HG03342 (cell line): ENCODE results near the gene RNF125.
"Not testable (repeated sequence)": the region's sequence is repeated elsewhere in the genome, so short reads cannot be mapped to it uniquely, and the experiment has no call there.

Experiments used
- ATAC-seq: cut with Tn5 transposase; IDR thresholded peaks from one replicate; pipeline ENCODE4 v1.9.1; 2021; ENCODE audit warnings: mild to moderate bottlenecking, moderate library complexity; ENCODE audit not compliant: unreplicated experiment

RNF125 gene

DNA sequence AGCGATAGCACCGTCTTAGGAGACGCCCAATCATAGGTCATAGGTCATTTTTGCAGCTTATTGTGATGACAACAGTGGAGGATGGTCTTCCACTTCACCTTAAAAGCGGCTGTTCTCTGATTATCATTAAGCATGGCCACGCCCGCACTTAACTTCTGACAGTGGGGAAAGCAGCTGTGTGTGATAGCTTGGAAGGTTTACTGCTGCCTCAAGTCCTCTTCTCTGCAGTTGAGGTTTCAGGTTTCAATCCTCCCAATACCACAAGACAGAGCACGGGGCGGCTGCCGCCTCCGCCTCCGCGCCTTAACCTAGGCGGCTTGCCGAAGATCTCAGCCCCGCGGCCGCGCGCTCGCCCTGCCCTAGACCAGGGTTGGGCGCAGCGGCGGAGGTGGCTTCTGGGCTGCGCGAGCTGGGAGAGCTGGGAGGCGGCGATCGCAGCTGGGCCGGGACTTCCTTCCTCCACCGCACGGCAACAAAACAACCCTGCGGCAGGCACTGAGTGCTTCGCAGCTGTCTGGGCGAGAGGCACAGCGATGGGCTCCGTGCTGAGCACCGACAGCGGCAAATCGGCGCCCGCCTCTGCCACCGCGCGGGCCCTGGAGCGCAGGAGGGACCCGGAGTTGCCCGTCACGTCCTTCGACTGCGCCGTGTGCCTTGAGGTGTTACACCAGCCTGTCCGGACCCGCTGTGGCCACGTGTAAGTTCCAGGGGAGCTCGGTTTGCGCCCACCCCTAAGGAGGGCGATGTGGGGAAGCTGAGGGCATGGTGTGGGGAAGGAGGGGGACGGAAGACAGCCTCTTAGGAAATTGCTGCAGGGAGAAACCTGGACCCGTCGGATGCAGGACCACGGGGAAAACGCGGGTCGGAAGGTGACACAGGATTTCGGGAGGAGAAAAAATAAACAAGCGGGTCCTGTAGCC, at the start of gene RNF125:
Gene RNF125 (plus strand): TSS at position 495 of the 920 bp plus-strand sequence. CDS start 39 bp downstream, at position 534.
- ATAC-seq = peak; percentile 87

DNA sequence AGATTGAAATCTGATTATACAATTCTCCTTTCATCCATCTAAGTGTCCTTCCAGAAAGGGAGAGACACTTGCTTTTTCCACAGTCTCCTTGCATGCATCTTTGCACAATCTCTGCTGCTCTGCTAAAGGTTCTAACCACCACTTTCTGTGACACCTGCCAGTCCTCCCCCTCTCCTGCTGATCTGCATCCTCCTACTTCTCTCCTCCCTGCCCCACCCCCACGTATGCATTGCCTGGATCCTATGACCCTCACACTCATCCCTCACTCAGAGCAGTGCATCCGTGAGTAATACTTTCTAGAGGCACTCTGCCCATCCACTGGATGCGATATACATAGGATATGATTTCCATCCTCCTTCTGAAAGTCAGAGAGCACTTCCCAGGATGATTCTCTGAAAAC, 48.0 kb upstream of the RNF125 start:
- ATAC-seq = no peak

- no peak for ATAC-seq
Measured at GRCh38 chr18:31973929-31974546, 44.6 kb upstream of the RNF125 start.

GRCh38 chr18:31976242-31976641, 42.4 kb upstream of the RNF125 start:
- no peak for ATAC-seq

GRCh38 chr18:31977270-31977872, 41.3 kb upstream of the RNF125 start:
- no peak for ATAC-seq

DNA sequence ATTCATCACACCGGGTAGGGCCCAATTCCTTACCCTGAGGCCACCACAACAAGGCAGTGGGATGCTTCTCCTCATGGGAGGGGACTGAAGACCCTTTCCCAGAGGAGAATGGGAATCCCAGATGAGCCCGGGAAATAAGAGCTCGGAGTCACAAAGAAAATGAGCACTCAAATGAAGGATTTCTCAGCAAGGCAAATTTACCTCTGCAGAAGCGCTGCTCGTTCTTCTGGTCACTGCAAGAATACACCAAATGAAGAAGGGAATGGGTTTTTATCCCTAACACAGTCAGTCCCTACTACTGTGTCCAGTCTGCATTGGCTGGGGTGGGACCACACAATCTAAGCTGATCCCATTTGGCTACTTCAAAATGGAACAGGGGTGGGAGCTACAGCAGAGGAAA, 40.0 kb upstream of the RNF125 start:
- ATAC-seq = no peak

DNA sequence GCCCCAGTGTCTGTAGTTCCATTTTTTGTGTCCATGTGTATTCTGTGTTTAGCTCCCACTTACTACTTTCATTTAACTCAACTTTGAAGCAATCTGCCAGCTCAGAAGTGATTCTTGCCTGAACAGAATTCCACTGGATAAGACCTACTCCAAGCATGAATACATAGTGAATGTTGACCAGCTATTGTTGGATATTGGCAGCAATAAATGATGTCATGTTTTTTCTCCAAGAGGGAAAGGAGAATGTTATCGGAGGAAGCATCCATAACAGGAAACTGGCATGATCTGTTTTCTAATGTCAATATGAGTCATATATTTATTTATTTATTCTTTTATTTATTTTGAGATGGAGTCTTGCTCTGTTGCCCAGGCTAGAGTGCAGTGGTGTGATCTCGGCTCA, 38.9 kb upstream of the RNF125 start:
- ATAC-seq = no peak

GRCh38 chr18:31980863-31981262, 37.8 kb upstream of the RNF125 start:
- no peak for ATAC-seq

DNA sequence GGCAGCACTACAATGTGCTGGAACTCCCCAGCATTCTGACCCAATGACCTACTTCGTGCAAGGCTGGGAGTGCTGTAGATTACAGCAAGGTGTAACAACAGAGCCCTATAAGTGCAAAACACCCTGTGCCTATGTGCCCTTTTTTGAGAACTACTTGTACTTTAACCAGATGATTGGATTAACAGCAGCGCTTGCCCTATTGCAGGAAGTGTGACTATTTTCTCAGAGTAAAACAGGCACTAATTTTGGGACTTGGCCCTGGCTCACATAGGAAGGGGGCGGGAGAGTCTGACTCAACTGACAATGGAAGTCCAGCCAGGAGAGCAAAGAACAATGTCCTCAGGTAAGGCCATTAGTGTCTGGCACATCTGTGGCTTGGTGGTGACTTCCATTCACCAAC, 35.6 kb upstream of the RNF125 start:
- ATAC-seq = no peak

DNA sequence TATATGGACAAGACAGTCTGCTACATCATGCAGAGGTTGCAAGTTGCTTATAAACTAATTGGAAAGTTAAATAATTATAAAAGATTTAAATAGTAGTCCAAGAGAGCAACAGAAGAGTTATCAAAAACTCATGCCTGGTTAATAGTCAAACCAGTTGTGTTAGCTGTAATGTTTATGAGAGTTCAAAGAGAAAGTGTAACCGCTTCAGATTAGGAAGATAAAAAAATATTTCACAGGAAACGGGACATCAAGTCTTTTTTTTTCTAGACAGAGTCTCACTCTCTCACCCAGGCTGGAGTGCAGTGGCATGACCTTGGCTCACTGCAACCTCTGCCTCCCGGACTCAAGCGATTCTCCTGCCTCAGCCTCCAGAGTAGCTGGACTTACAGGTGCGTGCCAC, 34.6 kb upstream of the RNF125 start:
- ATAC-seq = no peak

- ATAC-seq = peak; percentile 100
Measured at GRCh38 chr18:31990823-31991222, 27.8 kb upstream of the RNF125 start.

DNA sequence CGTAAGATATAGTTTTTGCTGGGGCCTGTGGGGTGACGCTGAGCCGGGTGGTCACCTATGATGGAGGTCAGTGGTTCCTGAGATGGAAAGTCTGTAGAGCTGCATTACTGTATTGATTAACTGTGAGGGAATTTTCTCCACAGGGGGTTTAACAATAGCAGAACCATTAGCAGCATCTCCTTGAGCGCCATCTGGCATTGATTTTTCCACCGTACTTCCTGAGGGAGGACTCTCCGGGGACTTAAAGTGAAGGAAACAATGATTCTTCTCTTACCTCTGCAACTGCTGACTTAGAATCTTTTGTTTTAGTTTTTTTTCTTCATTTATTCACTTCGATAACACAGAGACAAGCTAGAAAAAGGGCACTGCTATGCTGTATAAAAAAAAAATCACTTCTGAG, 22.6 kb upstream of the RNF125 start:
- ATAC-seq = no peak

- ATAC-seq = no peak
Measured at GRCh38 chr18:31998880-31999412, 19.7 kb upstream of the RNF125 start.

GRCh38 chr18:32001141-32001540, 17.5 kb upstream of the RNF125 start:
- ATAC-seq = not testable (repeated sequence)

- ATAC-seq = not testable (repeated sequence)
Measured at GRCh38 chr18:32003822-32004221, 14.8 kb upstream of the RNF125 start.

DNA sequence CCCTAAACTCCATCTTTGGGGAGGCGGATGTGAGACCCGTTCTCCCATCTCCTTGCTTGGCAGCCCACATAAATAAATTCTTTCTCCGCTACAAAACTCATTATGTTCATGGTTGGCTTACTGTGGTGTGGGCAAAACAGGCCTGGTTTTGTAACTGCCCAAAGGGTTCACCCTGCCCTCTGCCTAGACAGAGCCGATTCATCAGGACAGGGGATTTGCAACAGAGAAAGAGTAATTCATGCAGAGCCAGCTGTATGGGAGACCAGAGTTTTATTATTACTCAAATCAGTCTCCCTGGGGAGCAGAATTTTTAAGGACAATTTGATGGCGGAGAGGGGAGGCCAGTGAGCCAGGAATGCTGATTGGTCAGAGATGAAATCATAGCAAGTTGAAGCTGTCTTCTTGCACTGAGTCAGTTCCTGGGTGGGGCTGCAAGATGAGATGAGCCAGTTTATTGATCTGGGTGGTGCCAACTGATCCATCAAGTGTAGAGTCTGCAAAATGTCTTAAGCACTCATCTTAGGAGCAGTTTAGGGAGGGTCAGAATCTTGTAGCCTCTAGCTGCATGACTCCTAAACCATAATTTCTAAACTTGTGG, 8.4 kb upstream of the RNF125 start:
- no peak for ATAC-seq

DNA sequence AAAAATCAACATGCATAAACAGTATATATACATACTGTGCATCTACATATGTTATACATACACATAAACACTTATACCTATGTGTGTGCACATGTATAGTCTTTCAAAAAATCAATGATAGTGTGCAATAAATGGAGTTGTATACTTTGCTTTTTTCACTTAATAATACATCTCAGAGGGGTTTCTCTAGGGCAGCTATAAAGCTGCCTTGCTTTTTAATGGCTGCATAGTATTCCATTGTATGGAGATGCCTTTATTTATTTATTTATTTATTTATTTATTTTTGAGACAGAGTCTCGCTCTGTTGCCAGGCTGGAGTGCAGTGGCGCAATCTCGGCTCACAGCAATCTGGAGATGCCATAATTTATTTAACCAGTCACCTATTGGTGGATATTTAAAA, 7.4 kb upstream of the RNF125 start:
- ATAC-seq = no peak

DNA sequence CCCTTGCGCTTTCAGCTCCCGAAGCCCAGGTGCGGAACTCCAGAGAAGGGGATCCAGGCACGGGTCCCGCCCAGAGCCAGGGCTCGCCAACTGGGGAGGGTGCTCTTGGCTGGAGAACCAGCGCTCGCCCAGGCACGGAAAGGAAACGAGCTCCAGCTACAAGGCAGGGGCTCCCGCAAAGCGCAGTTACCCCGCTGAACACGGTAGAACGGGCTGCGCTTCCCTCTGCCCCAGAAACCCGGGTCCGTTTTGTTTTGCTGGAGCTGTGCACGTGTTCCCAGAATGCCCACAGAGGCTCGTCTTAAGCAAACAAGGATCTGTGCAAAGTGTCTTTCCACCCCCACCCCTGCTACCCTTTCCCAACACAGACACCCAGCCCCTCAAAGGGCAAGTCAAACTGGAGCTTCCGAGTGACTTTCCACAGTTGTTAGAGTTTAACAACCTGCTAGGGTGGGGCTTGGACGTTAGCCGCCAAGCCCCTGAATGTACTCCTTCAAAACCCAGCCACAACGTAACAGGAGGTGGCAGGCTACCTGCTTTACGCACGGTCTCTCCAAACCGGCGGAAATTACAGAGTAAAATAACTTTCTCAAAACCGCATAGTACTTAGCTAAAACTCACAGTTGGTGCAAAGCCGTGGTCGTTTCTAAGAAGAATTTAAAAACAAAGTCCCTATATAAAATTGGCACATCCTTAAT, 775 bp downstream of the RNF125 start:
- ATAC-seq = no peak

DNA sequence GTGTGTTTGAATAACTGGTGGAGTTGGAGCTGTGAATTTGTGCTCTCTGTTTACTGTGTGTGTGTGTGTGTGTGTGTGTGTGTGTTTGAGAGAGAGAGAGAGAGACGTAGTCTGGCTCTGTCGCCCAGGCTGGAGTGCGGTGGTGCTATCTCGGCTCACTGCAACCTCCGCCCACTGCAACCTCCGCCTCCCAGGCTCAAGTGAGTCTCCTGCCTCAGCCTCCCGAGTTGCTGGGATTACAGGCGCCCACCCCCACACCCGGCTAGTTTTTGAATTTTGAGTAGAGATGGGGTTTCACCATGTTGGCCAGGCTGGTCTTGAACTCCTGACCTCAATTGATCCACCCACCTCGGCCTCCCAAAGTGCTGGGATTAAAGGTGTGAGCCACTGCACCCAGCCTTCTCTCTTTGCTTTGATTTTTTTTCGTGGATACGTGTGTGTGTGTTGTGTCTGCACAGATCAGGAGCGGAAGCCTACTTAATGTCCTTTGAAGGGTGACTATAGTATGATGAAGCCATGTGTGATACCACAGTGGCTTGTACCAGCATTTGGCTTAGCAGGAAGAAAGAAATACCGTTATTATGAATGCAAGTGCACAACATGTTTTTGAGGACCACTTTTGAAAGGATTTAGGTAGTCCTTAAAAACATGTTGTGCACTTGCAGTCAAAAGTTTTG, 1.5 kb downstream of the RNF125 start:
- not testable (repeated sequence) for ATAC-seq
